Left lung (tissue), 10 donors: Measurements from ENCODE around the gene S100A8. TPM values are rescaled to one million over a fixed set of nuclear protein-coding genes. Genes with fewer than 3 reads are reported as not detected.
"Not testable (repeated sequence)": the region's sequence is repeated elsewhere in the genome, so short reads cannot be mapped to it uniquely, and the experiment has no call there.

ENCODE experiments used
- ATAC-seq: fragments of 200-7000 bp; cut with Tn5 transposase; one replicate; pipeline ENCODE4 v1.9.1; 2020; ENCODE audit warnings: moderate library complexity
- DNase-seq, 4 donors: peaks; one replicate each; pipeline ENCODE4 v3.0.0-alpha.2; 2013 to 2020
- H3K27ac ChIP-seq, 2 donors: fragments of 200-600 bp; sonication (generic) in 1 of 2; one replicate each; pipeline versions ENCODE4 v1.5.0 to v1.8.0; 2020 to 2021
- H3K27me3 ChIP-seq, 2 donors: fragments of 200-600 bp; sonication (generic) in 1 of 2; one replicate each; pipeline versions ENCODE4 v1.5.0 to v1.8.0; 2020 to 2021
- H3K36me3 ChIP-seq, 2 donors: fragments of 200-600 bp; sonication (generic) in 1 of 2; one replicate each; pipeline versions ENCODE4 v1.5.0 to v1.8.0; 2020 to 2021
- H3K4me1 ChIP-seq, 2 donors: fragments of 200-600 bp; one replicate each; pipeline ENCODE4 v1.8.0; 2021
- H3K4me3 ChIP-seq, 2 donors: fragments of 200-600 bp; sonication (generic) in 1 of 2; one replicate each; pipeline versions ENCODE4 v1.5.0 to v1.8.0; 2020 to 2021; ENCODE audit warnings: mild to moderate bottlenecking in 1 of 2
- H3K9me3 ChIP-seq, 2 donors: fragments of 200-600 bp; sonication (generic) in 1 of 2; one replicate each; pipeline versions ENCODE4 v1.5.0 to v1.8.0; 2020 to 2021
- intact Hi-C, 2 donors: fragments of 100-400 bp; cut with DNase I; formaldehyde crosslinking; loops; one replicate each; pipeline versions ENCODE4 v1.11.2 to v1.14.2; 2022
- polyA plus RNA-seq, 6 donors: library from polyadenylated mRNA; unstranded; fragments of 120-200 nt; gene quantifications; one replicate each; pipeline ENCODE4 v1.2.1, GENCODE V29; 2013; ENCODE audit not compliant: insufficient read length in 6 of 6
- total RNA-seq, 2 donors: library from RNA; stranded (reverse); fragmentation: NEBNext Ultra II Directional; extraction: Animal tissue kit (Norgen Biotek cat#: 25700); gene quantifications; one replicate each; pipeline ENCODE4 v1.2.1, GENCODE V29; 2021
- TF ChIP-seq, protein P1 (sequence below), 2 donors: fragments of 200-600 bp; sonication (generic) in 1 of 2; IDR thresholded peaks; one replicate each; pipeline versions ENCODE4 v1.5.0 to v1.8.0; 2021; ENCODE audit warnings: antibody characterized with exemption in 2 of 2
- donor health status: DM: no; HTN: yes; CAD: no.
- donor health status: DM: no; HTN: no; CAD: no.

S100A8 gene
- total and polyA plus RNA-seq, 8 donors = 10.2 to 1,365 (median 26.2) TPM

GRCh38 chr1:153415850-153416570 lies 25.1 kb upstream of the S100A8 start, which contains the start of gene S100A7A:
Gene S100A7A (plus strand): TSS chr1:153416520. CDS start chr1:153418083, 1,563 bp downstream.
- TF ChIP-seq, protein P1, sequence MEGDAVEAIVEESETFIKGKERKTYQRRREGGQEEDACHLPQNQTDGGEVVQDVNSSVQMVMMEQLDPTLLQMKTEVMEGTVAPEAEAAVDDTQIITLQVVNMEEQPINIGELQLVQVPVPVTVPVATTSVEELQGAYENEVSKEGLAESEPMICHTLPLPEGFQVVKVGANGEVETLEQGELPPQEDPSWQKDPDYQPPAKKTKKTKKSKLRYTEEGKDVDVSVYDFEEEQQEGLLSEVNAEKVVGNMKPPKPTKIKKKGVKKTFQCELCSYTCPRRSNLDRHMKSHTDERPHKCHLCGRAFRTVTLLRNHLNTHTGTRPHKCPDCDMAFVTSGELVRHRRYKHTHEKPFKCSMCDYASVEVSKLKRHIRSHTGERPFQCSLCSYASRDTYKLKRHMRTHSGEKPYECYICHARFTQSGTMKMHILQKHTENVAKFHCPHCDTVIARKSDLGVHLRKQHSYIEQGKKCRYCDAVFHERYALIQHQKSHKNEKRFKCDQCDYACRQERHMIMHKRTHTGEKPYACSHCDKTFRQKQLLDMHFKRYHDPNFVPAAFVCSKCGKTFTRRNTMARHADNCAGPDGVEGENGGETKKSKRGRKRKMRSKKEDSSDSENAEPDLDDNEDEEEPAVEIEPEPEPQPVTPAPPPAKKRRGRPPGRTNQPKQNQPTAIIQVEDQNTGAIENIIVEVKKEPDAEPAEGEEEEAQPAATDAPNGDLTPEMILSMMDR (IDR thresholded peaks at IDR 0.05) = no peak
- Histone ChIP-seq H3K36me3 (no peaks in the 10 kb centered on the region), H3K9me3 (peaks cover 0 to 4% of the 10 kb centered on the region in 2 donors), H3K27me3 (peaks cover 0 to 27% of the 10 kb centered on the region in 2 donors), H3K4me3 (no peak within 1 kb of the TSS), H3K4me1 (no peaks in the 10 kb centered on the region), H3K27ac (no peak within 1 kb of the TSS)
- no peak for DNase-seq
- intact Hi-C loops = no loop called here
- no peak for ATAC-seq

- DNase-seq, ATAC-seq, intact Hi-C loops: not testable (repeated sequence)
These were observed 23.1 kb upstream of the S100A8 start for GRCh38 chr1:153413961-153414360.

DNA sequence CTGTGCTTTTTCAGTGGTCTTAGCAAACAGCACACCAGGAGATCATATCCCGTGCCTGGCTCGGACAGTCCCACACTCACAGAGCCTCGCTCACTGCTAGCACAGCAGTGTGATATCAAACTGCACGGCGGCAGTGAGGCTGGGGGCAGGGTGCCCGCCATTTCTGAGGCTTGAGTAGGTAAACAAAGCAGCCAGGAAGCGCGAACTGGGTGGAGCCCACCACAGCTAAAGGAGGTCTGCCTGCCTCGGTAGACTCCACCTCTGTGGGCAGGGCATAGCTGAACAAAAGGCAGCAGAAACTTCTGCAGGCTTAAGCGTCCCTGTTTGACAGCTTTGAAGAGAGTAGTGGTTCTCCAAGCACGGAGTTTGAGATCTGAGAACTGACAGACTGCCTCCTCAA lies 16.4 kb upstream of the S100A8 start:
- Histone ChIP-seq H3K4me1 (peaks cover 0 to 23% of the 10 kb centered on the region in 2 donors), H3K27me3 (peaks cover 0 to 23% of the 10 kb centered on the region in 2 donors)
- DNase-seq, intact Hi-C loops, H3K9me3 ChIP-seq, H3K4me3 ChIP-seq, H3K36me3 ChIP-seq, H3K27ac ChIP-seq, ATAC-seq: not testable (repeated sequence)

More at GRCh38 chr1:153413961-153414360, 23.1 kb upstream of the S100A8 start:
- H3K27me3 ChIP-seq, H3K4me1 ChIP-seq, H3K9me3 ChIP-seq, H3K27ac ChIP-seq, H3K36me3 ChIP-seq, H3K4me3 ChIP-seq: not testable (repeated sequence)

DNA sequence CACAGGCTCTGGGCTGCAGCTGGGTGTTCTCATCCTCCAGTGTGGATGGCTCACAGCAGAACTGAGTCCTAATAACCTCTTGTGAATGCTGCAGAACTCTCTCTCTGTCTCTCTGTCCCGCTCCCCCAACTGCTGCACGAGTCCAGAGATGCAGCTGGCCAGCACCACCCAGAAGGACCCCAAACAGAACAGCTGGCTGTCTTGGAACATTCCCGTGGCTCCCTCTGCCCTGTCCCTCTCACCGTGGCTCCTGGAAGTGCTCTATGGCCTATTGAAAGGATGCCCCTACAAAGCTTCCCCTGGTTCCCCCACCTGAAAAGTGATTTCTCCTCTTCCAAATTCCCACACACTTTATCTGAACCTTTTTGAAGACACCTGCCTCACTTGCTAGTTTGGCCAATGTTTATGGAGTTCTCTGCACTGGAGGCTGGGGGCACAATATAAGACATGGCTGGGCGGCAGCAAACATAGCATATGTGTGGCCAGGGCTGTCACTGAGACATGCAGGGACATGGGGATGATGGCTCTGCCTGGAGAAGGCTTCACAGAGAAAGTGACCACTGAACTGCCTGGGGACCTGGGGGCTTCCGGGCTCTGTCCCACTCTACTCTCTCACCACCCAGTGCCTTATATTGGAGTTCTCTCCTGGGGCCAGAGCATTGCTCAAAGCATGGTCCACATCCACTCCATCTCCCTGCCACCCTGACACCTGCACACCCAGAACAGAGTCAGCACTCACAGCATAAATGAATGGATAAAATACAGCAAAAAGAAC lies 15.1 kb upstream of the S100A8 start:
- H3K27ac ChIP-seq, H3K9me3 ChIP-seq, H3K36me3 ChIP-seq, intact Hi-C loops, DNase-seq, H3K4me3 ChIP-seq, ATAC-seq: not testable (repeated sequence)
- H3K27me3 ChIP-seq = peaks cover 0 to 23% of the 10 kb centered on the region in 2 donors
- peaks cover 0 to 26% of the 10 kb centered on the region in 2 donors for H3K4me1 ChIP-seq

DNA sequence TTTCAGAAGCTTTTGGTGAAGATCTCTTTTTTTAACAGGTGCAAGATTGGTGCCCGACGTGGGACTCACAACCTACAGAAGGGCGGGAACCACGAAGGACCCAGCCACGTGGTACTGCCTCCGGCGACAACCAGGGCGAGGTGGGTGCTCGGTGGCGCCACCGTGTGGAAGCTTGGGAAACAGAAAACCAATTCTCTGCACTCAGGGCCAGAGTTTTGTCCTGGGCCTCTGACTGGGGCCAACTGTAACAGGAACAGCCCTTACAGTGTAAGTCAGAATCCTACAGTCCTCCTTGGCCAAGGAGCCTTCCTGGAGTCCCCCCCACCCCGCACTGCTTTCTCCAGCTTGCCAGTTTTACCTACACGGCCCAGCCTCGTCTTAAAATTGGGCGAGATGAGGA lies 13.9 kb upstream of the S100A8 start:
- DNase-seq (peak in 2 of 4 donors; percentile 72 to 94), ATAC-seq (peak; percentile 88)
- Histone ChIP-seq H3K9me3 (no peaks in the 10 kb centered on the region), H3K4me3 (no peak overlapping the region), H3K27me3 (peaks cover 0 to 23% of the 10 kb centered on the region in 2 donors), H3K4me1 (peaks cover 0 to 26% of the 10 kb centered on the region in 2 donors), H3K27ac (no peak overlapping the region), H3K36me3 (no peaks in the 10 kb centered on the region)
- intact Hi-C loops = no loop called here
- TF ChIP-seq, protein P1 (IDR thresholded peaks at IDR 0.05) = peak; percentile 40 to 87

GRCh38 chr1:153404086-153404635 lies 13.3 kb upstream of the S100A8 start:
- no peak for ATAC-seq
- no peaks in the 10 kb centered on the region for H3K36me3 ChIP-seq
- H3K27me3 ChIP-seq = peaks cover 0 to 23% of the 10 kb centered on the region in 2 donors
- peaks cover 0 to 26% of the 10 kb centered on the region in 2 donors for H3K4me1 ChIP-seq
- no peaks in the 10 kb centered on the region for H3K9me3 ChIP-seq
- no peak overlapping the region for H3K4me3 ChIP-seq
- DNase-seq = no peak
- TF ChIP-seq, protein P1 (IDR thresholded peaks at IDR 0.05) = no peak
- H3K27ac ChIP-seq = peak overlapping the region in 1 of 2 donors; percentile 65
- intact Hi-C loops = no loop called here
